Measurements from ENCODE around the gene ARHGAP29.

Gene ARHGAP29

DNA sequence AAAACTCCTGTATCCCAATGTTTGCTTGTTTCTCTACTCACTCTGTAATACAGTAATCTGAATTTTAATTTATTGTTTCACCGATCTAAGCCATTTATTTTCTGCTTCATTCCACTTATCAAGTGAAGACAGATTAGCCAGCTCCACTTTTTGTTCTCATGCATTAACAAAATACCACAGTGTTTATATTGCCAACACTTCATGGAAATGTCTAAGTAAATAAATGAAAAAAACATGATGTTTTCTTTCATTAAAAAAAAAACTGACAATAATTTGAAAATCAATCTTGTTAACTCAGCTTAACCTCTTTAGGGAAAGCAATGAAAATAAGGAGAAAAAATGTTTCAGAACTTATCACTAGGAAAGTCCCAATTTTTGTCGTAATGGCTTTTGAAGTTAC lies 11.5 kb downstream of the ARHGAP29 start:
- H3K27ac ChIP-seq, result no peak overlapping the region
- TF ChIP-seq, protein P1, sequence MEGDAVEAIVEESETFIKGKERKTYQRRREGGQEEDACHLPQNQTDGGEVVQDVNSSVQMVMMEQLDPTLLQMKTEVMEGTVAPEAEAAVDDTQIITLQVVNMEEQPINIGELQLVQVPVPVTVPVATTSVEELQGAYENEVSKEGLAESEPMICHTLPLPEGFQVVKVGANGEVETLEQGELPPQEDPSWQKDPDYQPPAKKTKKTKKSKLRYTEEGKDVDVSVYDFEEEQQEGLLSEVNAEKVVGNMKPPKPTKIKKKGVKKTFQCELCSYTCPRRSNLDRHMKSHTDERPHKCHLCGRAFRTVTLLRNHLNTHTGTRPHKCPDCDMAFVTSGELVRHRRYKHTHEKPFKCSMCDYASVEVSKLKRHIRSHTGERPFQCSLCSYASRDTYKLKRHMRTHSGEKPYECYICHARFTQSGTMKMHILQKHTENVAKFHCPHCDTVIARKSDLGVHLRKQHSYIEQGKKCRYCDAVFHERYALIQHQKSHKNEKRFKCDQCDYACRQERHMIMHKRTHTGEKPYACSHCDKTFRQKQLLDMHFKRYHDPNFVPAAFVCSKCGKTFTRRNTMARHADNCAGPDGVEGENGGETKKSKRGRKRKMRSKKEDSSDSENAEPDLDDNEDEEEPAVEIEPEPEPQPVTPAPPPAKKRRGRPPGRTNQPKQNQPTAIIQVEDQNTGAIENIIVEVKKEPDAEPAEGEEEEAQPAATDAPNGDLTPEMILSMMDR (conservative IDR thresholded peaks at IDR 0.05), result no peak
- TF ChIP-seq ZFX (IDR thresholded peaks at IDR 0.05), result no peak

DNA sequence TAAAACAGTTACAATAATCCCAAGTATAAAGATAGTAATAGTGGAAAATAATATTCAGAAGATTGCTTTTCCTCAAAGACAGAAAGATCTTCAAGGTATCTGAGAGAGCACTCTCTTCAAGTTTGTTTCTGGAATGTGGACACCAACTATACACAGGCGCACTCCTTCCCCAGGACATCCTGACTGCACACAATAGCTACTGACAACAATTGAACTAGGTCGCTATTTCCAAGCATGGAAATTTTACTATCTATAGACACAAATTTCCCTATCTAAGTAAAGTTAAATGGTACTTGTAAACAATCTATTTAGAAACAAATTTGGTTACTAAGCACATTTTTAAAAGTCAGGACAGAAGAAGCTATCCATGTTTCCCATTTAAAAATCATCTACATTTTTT lies 19.1 kb downstream of the ARHGAP29 start:
- TF ChIP-seq, protein P1 (conservative IDR thresholded peaks at IDR 0.05), result no peak
- no peak for TF ChIP-seq ZFX (IDR thresholded peaks at IDR 0.05)
- no peak overlapping the region for H3K27ac ChIP-seq

DNA sequence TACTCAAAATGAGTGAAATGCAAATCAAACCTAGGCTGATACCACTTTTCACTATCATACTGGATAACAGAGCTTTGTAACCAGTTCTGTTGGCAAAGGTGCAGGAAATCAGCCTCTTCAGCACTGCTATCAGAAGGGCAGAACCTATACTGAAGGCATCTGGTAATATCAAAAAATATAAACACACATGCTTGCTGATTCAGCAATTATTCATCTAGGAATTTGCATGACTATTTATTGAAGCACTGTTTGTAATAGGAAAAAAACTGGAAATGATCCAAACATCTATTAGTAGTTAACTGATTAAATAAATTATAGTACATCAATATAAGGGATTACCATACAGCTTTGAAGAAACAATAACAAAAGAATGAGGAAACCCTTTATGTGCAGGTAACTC lies 21.4 kb downstream of the ARHGAP29 start:
- TF ChIP-seq ZFX (IDR thresholded peaks at IDR 0.05), result no peak
- TF ChIP-seq, protein P1 (conservative IDR thresholded peaks at IDR 0.05), result no peak
- no peak overlapping the region for H3K27ac ChIP-seq

DNA sequence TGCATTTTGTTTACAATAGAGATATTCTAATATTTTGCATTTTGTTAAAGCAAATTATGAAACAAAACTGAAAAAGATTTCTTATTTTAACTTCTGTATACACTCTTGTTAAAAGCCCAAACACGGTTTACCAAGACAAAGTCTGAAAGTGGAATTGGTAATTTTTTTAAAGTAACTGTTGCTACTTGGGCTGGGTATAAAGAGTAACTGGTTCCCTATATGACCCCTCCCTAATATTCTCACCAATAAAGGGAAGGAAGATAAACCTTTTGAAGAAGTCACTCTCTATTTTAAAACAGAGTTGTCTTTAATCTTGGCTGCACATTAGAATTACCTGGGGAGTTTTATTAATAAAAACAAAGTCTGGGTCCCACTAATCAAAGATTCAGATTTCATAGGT lies 27.4 kb downstream of the ARHGAP29 start:
- no peak overlapping the region for H3K27ac ChIP-seq
- TF ChIP-seq, protein P1 (conservative IDR thresholded peaks at IDR 0.05), result no peak
- no peak for TF ChIP-seq ZFX (IDR thresholded peaks at IDR 0.05)

DNA sequence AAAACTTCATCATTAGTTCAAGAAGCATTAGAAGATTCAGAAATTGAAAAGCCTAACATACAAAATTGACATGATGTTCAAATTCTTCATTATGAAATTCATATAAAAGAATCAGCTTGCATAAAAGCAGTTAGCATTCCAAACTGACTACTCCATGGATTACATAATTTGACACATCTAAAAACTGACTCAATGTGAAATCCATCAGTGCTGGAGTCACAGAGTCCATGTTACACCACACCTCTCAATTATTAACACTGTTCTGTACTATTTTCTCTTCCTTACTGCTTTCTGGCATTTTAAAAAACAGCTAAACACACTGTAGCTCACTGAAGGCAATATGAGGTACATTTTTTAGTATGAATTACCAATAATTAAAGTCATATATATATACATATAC lies 28.0 kb downstream of the ARHGAP29 start:
- TF ChIP-seq, protein P1 (conservative IDR thresholded peaks at IDR 0.05), result no peak
- no peak for TF ChIP-seq ZFX (IDR thresholded peaks at IDR 0.05)
- no peak overlapping the region for H3K27ac ChIP-seq

DNA sequence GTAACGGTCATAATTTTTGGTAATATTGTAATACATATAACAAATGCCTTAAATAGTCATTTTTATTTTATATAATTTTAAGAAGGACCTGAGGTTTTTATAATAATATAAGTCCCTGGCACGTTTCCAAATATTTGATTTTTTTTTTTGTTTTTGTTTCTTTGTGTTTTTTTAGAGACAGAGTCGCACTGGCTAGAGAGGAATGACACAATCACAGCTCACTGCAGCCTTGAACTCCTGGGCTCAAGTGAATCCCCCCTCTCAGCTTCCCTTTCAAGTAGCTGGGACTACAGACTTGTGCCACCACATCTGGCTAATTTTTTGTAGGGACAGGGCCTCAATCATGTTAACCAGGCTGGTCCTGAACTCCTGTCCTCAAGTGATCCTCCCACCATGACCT lies 29.7 kb downstream of the ARHGAP29 start:
- H3K27ac ChIP-seq, result no peak overlapping the region
- TF ChIP-seq ZFX (IDR thresholded peaks at IDR 0.05), result no peak
- TF ChIP-seq, protein P1 (conservative IDR thresholded peaks at IDR 0.05), result no peak

DNA sequence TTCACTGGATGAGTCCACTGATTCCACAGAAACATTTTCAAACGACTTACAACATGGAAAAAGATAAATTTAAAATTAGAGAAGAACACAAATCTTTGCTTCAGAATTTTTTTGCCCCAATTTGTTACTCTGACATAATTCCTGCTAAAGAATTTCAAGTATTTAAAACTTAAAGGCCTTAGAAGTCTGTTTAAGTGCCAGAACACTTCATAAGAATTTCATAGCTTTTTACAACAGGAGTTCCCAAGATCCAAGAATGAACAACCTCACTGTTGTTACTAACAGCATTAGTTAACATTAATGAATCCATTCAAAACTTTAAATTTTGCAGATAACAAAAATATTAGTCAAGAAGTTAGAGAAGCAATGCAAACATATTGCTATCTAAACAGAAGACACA lies 31.7 kb downstream of the ARHGAP29 start:
- no peak overlapping the region for H3K27ac ChIP-seq
- TF ChIP-seq, protein P1 (conservative IDR thresholded peaks at IDR 0.05), result no peak
- no peak for TF ChIP-seq ZFX (IDR thresholded peaks at IDR 0.05)

Data from C4-2B (cell line).